HG03342 (cell line): Measurements from ENCODE around the gene CACNA2D3.

ENCODE experiments used
- ATAC-seq: cut with Tn5 transposase; IDR thresholded peaks from one replicate; pipeline ENCODE4 v1.9.1; 2021; ENCODE audit warnings: mild to moderate bottlenecking, moderate library complexity; ENCODE audit not compliant: unreplicated experiment

CACNA2D3 gene

GRCh38 chr3:54518011-54518675, 395.8 kb downstream of the CACNA2D3 start:
- ATAC-seq = no peak

DNA sequence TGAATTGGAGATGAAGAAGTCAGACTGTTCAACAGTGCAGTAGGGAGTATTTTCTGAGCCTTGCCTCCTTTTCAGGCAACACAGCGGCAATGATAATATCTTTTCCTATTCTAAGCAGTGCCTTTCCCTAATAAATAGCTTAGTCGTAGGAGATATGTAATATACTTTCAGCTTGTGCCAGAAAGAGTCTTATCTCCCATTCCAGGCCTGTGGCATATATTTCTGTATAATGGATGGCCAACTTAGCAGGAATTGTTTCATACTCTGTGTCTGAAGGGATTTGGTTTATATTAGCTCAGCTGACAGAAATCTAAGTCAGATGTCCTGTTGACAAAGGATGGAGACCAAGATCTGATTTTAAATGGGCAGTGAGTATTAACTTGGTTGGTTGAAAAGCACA, 397.1 kb downstream of the CACNA2D3 start:
- ATAC-seq = no peak

- no peak for ATAC-seq
Observed at GRCh38 chr3:54520060-54520459, 397.7 kb downstream of the CACNA2D3 start.

- no peak for ATAC-seq
Observed at GRCh38 chr3:54527521-54527920, 405.2 kb downstream of the CACNA2D3 start.

DNA sequence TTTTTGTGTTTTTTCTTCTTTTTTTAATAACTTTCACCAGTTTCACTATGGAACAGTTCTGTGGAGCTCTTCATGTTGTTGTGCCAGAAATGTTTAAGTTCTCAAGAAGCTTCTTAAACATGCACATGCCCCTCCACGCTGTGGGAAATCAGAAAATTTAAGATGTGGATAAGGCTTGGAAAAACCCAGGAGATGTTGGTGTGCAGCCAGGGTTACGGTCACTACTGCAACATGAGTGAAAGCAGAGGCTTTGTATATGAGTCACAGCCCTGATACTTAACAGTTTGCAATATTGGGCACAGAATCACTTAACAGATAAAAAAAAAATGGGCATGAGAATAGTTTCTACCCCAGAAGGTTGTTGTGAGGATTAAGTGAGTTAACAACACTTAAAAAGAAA, 405.6 kb downstream of the CACNA2D3 start:
- no peak for ATAC-seq

- ATAC-seq = no peak
Observed at GRCh38 chr3:54528668-54529067, 406.3 kb downstream of the CACNA2D3 start.

GRCh38 chr3:54530091-54530490, 407.7 kb downstream of the CACNA2D3 start:
- ATAC-seq = no peak

DNA sequence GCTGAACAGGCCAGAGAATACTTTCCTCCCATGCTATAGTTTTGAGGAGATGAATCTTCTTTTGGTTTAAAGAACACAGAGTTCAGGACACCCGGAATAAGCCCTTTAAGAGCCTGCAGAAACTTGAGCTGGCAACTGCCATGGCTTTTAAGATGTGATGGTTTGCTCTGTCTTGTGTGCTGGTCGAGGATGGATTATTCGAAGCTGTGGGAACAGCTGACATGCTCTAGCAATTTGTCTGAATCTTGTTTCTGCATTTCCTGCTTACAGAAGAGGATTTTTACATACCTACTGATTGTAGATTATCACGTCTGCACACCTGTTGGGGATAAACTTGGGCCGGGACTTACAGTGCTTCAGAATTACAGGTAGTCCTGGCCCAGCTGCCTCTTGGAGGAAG, 408.6 kb downstream of the CACNA2D3 start:
- no peak for ATAC-seq

GRCh38 chr3:54531741-54532140, 409.4 kb downstream of the CACNA2D3 start:
- no peak for ATAC-seq

DNA sequence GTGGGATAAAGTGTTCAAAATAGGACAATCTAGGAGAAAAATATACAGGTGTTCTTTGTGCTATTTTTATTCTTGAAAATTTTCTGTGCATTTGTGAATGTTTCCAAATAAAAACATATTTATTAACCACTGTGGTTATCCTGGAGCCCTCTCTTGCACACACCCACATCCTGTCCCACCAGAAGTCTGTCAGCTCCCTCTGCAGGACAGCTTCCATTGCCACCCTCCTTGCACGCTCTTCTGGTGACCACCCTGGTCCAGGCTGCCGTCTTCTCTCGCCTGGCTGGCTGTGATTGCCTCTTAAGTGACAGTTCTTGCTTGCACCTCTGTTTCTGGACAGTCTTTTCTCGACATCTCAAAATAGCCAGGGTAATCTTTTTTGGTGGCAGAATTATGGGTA, 411.5 kb downstream of the CACNA2D3 start:
- no peak for ATAC-seq

- no peak for ATAC-seq
Observed at GRCh38 chr3:54535619-54536018, 413.3 kb downstream of the CACNA2D3 start.

DNA sequence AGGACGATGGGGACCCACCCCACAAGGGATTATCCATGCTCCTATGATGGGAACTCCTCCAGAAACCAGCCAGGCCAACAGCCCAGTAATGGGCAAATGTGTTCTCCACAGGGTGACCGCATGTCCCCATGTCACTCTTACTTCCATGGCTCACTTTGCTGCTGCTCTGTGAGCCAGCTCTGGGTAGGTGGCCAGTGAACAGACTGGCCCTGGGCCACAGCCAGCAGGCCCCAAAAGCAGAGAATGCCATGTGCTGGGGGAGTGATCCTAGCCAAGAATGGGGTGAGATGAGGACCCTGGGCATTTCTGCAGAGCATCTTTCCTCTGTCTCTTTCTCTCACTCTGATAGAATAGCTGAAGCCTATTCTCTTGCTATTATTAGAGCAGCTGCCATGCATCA, 414.1 kb downstream of the CACNA2D3 start:
- no peak for ATAC-seq

DNA sequence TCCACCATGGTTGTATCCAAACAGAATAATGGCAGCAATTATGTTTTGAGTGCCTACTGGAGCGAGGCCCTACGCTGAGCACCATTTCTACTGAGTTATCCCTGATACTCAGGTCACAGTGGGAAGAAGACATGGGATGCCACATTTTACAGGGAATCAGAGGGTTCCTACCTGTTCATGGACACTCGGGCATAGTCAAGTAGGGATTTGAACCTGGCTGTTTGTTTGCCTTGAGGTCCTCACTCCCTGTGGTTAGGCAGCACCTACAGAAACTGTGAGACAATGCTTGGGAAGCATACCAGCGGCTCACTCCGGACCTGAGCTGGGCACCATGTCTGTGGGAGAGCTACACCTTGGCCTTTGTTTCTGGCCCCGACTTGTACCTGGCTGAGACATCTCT, 415.2 kb downstream of the CACNA2D3 start:
- no peak for ATAC-seq

DNA sequence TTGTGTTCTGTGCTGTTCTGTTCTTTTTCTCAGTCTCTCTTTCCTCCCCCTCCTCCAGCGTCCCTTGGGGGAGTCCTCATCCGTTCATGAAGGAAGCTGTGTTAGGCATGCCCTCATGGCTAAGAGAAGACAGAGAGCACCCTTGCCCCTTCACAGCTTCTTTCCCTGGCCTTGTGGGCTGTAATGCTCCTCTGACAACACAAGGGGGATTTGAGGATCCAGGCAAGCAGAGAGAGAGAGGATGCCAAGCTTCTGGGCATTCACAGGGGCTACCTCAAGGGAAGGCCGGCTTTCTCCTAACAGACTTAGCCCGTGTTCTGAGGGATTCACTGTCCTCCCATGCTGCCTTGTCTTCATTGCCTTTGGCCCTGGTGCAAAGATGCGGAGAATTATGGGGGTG, 416.0 kb downstream of the CACNA2D3 start:
- ATAC-seq = no peak

DNA sequence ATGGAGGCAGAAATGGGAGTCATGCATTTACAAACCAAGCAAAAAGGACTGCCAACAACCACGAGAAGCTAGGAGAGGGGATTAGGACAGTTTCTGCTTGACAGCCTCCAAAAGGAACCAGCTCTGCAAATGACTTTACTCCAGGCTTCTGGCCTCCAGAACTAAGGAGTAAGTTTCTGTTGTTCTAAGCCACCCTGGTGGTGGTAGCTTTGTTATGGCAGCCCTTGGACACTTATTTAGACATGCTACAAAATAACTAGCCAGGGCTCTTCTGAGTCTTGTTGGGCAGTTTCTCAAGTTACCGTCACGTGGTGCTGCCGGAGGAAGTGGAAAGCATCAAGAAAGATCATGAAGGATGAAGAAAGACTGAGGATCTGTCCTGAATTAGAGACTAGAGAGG, 419.0 kb downstream of the CACNA2D3 start:
- ATAC-seq = no peak

- ATAC-seq = no peak
Observed at GRCh38 chr3:54543446-54543845, 421.1 kb downstream of the CACNA2D3 start.

- no peak for ATAC-seq
Observed at GRCh38 chr3:54547051-54547450, 424.7 kb downstream of the CACNA2D3 start.

DNA sequence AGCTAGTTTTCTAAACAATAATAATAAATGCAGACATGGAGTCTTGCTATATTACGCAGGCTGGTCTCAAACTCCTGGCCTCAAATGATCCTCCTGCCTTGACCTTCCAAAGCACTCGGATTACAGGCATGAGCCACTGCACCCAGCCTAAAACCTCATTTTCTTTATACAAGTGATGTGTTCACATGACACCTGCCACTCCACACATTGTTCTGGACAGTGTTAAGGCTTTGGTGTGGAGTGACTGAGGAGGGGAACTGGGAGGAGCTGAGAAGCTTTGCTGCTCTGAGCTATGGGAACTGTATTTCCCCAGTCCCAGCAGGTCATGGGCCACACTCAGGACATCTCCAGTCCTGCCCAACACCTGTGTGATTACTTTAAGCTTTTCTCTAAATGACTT, 425.5 kb downstream of the CACNA2D3 start:
- ATAC-seq = no peak

GRCh38 chr3:54549607-54550220, 427.4 kb downstream of the CACNA2D3 start:
- no peak for ATAC-seq

DNA sequence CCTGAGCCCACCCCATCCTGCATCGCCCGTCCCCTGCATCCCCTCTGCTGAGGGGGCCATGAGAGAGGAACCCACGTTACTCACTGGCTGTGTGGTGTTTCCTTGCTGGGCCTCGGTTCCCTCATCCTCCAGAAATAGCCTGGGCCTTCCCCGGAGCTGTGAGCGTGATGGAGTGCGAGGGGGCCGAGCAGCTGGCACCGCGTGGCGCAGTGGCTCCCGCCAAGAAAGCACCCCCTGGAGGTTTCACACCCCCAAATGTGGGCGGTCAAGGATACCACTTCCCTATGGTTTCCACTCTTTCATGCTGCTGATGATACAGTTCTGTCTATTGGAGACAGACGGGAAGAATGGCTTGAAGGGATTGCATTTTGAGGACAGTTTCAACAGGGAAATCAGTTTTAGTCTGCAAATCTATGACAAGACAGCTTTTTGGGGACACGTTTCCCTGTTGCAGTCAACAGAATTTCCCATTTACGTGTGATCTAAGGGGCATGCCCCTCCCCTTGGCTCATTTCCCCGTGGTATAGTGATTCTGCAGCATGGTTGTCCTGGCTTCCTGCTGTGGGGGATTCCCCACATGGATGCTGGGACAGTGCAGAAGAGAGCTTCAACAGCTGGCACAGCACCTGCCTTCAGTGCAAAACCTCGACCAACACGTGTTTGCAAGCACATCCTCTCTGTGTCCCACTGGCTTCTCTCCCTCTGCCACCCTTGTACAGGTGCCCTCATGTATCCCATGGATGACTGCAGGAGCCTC, 428.0 kb downstream of the CACNA2D3 start:
- ATAC-seq = no peak

GRCh38 chr3:54556630-54557029, 434.3 kb downstream of the CACNA2D3 start:
- ATAC-seq = no peak
